PFSK-1 (cell line): Measurements from ENCODE around the gene KIAA1210.

Experiments used
- FOXP2 ChIP-seq: optimal IDR thresholded peaks from 2 replicates; pipeline ENCODE3; 2011; ENCODE audit warnings: borderline replicate concordance, control low read depth, inconsistent platforms; ENCODE audit not compliant: insufficient read depth; ENCODE audit errors: extremely low read length, extremely low read depth
- POLR2AphosphoS5 ChIP-seq: IDR thresholded peaks from 2 replicates; pipeline ENCODE4 v1.6.1; 2012; ENCODE audit warnings: low read depth, mild to moderate bottlenecking, control low read depth, low read length, moderate library complexity
- REST ChIP-seq, 2 experiments: IDR thresholded peaks; 2 replicates each; pipeline versions ENCODE4 v1.6.1 to v1.8.0; 2011 to 2012; ENCODE audit warnings: low read depth in 2 of 2, low read length in 2 of 2, control low read depth in 1 of 2, inconsistent platforms in 1 of 2, mild to moderate bottlenecking in 1 of 2, moderate library complexity in 1 of 2; ENCODE audit not compliant: insufficient read depth in 1 of 2
- SIN3A ChIP-seq: IDR thresholded peaks from 2 replicates; pipeline ENCODE4 v1.6.1; 2012; ENCODE audit warnings: mild to moderate bottlenecking, low read length, moderate library complexity, borderline replicate concordance; ENCODE audit not compliant: insufficient read depth
- TAF1 ChIP-seq: IDR thresholded peaks from 2 replicates; pipeline ENCODE4 v1.6.1; 2012; ENCODE audit warnings: low read length, control low read depth, borderline replicate concordance; ENCODE audit not compliant: insufficient read depth

DNA sequence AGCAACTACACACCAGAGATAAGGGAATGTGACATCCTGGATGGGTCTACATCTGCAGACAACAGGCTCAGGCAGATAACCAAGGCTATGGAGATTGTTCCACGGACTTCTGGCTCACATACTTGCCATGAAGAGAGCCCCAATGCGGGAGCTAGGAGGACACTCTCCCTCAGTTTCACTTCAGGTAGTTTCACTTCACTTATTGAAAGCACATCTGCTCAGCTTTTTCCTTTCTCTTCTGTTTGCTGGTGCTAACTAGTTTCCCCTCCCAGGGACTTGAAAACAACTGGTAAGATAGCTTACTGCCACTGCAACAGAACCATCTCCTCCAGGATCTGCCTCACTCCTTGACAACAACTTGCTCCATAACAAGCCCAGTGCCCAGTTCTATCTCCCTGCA, 56.2 kb downstream of the KIAA1210 start:
- TF ChIP-seq TAF1 (no peak), POLR2AphosphoS5 (no peak), REST (IDR thresholded peaks at IDR 0.05; ENCODE audit: insufficient read depth in 1 of 2, low read depth in 2 of 2, low read length in 2 of 2) (no peak), SIN3A (no peak), FOXP2 (no peak)
